ENCODE results near the gene THADA. TPM values are rescaled to one million over a fixed set of nuclear protein-coding genes. Genes with fewer than 3 reads are reported as not detected.

Gene THADA
- total and polyA plus RNA-seq, 2 donors (not counting 3 experiments of a cell fraction or from before 2014, with no cell fraction given), result 22.6 to 25.3 TPM

- no peak overlapping the region for H3K27ac ChIP-seq (ENCODE audit: insufficient read depth, low read depth, low read length)
- peaks cover 0 to 1% of the 10 kb centered on the region in 2 experiments for H3K36me3 ChIP-seq (ENCODE audit: control insufficient read depth in 2 of 2, extremely low read depth in 1 of 2, insufficient read depth in 2 of 2, low read length in 2 of 2)
- no TSS peak for BruUV-seq (replicated peaks)
- no peak overlapping the region for H2AFZ ChIP-seq (ENCODE audit: low read depth, low read length)
- FAIRE-seq (no peak), DNase-seq (ENCODE audit: low read depth, low spot score) (no peak)
- ChIA-PET POLR2A (no interaction called here), CTCF (interaction anchor here (0.6 to 1.9 kb wide), 6 partner anchors 10 to 301 kb away, joined by 3 to 7 read pairs (median 3); no protein-coding TSS in a partner anchor)
- intact Hi-C loops (cut with micrococcal nuclease) (no loop called here), dilution Hi-C loops (cut with MboI; ENCODE audit: extremely low pct_ligation_motif_present, low sequenced_read_pairs) (no loop called here)
- H3K4me1 ChIP-seq (ENCODE audit: control insufficient read depth, extremely low read depth, insufficient read depth, low read length), result no peaks in the 10 kb centered on the region
- H3K4me2 ChIP-seq (ENCODE audit: insufficient read depth, low read length), result no peak overlapping the region
- no peaks in the 10 kb centered on the region for H3K27me3 ChIP-seq (ENCODE audit: control insufficient read depth in 2 of 2, insufficient read depth in 2 of 2, low read length in 2 of 2)
- H3K9ac ChIP-seq (replicated peaks; ENCODE audit: extremely low read depth, insufficient read depth, low read length), result no peak overlapping the region
- H3K9me3 ChIP-seq (replicated peaks; ENCODE audit: control insufficient read depth, insufficient read depth, low read length), result no peaks in the 10 kb centered on the region
- no peaks in the 10 kb centered on the region for H3K79me2 ChIP-seq (ENCODE audit: control insufficient read depth, insufficient read depth, low read length)
- H3K4me3 ChIP-seq (replicated peaks in 1 of 3; ENCODE audit: insufficient read depth in 1 of 3, low read depth in 1 of 3, low read length in 3 of 3), result no peak overlapping the region
- H3K9me1 ChIP-seq (replicated peaks; ENCODE audit: control insufficient read depth, extremely low read depth, insufficient read depth, low read length), result no peaks in the 10 kb centered on the region
- no peaks in the 10 kb centered on the region for H4K20me1 ChIP-seq (replicated peaks; ENCODE audit: control insufficient read depth, extremely low read depth, insufficient read depth, low read length)
- TF ChIP-seq FOS (IDR thresholded peaks at IDR 0.05; ENCODE audit: borderline replicate concordance, insufficient read depth, low read length), result no peak
- TF ChIP-seq, protein P1, sequence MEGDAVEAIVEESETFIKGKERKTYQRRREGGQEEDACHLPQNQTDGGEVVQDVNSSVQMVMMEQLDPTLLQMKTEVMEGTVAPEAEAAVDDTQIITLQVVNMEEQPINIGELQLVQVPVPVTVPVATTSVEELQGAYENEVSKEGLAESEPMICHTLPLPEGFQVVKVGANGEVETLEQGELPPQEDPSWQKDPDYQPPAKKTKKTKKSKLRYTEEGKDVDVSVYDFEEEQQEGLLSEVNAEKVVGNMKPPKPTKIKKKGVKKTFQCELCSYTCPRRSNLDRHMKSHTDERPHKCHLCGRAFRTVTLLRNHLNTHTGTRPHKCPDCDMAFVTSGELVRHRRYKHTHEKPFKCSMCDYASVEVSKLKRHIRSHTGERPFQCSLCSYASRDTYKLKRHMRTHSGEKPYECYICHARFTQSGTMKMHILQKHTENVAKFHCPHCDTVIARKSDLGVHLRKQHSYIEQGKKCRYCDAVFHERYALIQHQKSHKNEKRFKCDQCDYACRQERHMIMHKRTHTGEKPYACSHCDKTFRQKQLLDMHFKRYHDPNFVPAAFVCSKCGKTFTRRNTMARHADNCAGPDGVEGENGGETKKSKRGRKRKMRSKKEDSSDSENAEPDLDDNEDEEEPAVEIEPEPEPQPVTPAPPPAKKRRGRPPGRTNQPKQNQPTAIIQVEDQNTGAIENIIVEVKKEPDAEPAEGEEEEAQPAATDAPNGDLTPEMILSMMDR (IDR thresholded peaks at IDR 0.05; ENCODE audit: extremely low read depth in 1 of 2, insufficient read depth in 1 of 2, low read depth in 1 of 2, low read length in 2 of 2), result no peak
- no peak for TF ChIP-seq POLR2A (IDR thresholded peaks at IDR 0.05; ENCODE audit: low read depth, low read length)
- no peak for TF ChIP-seq JUN (IDR thresholded peaks at IDR 0.05; ENCODE audit: borderline replicate concordance, insufficient read depth, insufficient read length, low read depth)
- no peak for TF ChIP-seq EZH2 (IDR thresholded peaks at IDR 0.05; ENCODE audit: borderline replicate concordance, low read depth, low read length, severe bottlenecking)
These were observed 355.1 kb downstream of the THADA start for GRCh38 chr2:43240766-43241150.

All from endothelial cell of umbilical vein (primary cell).